ENCODE data around the gene GADD45B. TPM values are rescaled to one million over a fixed set of nuclear protein-coding genes. Genes with fewer than 3 reads are reported as not detected.

Gene GADD45B
- total and polyA plus RNA-seq, 10 of the 15 experiments (the other 5 are each of a cell fraction or from before 2014, with no cell fraction given) = 2.4 to 180 (median 91.1) TPM

- Histone ChIP-seq H3K27ac (ENCODE audit: control insufficient read depth, insufficient read depth) (no peak overlapping the region), H3K4me2 (ENCODE audit: control insufficient read depth, insufficient read depth) (no peak overlapping the region), H3K36me3 (ENCODE audit: control insufficient read depth in 2 of 2, insufficient read depth in 2 of 2, low read length in 1 of 2) (peaks cover 2% of the 10 kb centered on the region in 2 experiments; a peak in 2 of 4 replicates), H3K9ac (ENCODE audit: control insufficient read depth, insufficient read depth, low read length) (no peak overlapping the region), H4K20me1 (ENCODE audit: control insufficient read depth, insufficient read depth) (peaks cover 7% of the 10 kb centered on the region; the same call in 1 of the 2 replicates), H2AFZ (ENCODE audit: control insufficient read depth, low read depth, low read length) (no peak overlapping the region), H3K79me2 (ENCODE audit: control insufficient read depth, insufficient read depth, low read length) (peaks cover 32% of the 10 kb centered on the region), H3K27me3 (replicated peaks in 1 of 2; ENCODE audit: control insufficient read depth in 2 of 2, insufficient read depth in 2 of 2, low read length in 1 of 2) (no peaks in the 10 kb centered on the region), H3K4me3 (no peak overlapping the region), H3K4me1 (ENCODE audit: control insufficient read depth, insufficient read depth, low read length) (peaks cover 8% of the 10 kb centered on the region), H3K9me3 (replicated peaks; ENCODE audit: control insufficient read depth, insufficient read depth, low read length) (peaks cover 3% of the 10 kb centered on the region; the same call in 1 of the 3 replicates)
- ChIA-PET SMC1A (ENCODE audit: uncharacterized antibody, unreplicated experiment) (interaction anchor here (1.5 kb wide), 1 partner anchor 135 kb away, joined by 3 read pairs; no protein-coding TSS in a partner anchor), RAD21 (ENCODE audit: unreplicated experiment) (interaction anchor here (6.5 kb wide), 1 partner anchor 80 kb away, joined by 67 read pairs; no protein-coding TSS in a partner anchor), CTCF (interaction anchor here (0.8 kb wide), 1 partner anchor 37 kb away, joined by 3 read pairs; no protein-coding TSS in a partner anchor), POLR2A (interaction anchor here (6.8 kb wide), 1 partner anchor 129 kb away, joined by 166 read pairs; no protein-coding TSS in a partner anchor)
- BruUV-seq (replicated peaks) = no TSS peak
- FAIRE-seq (no peak), DNase-seq (ENCODE audit: low read depth, low spot score) (no peak), ATAC-seq (no peak)
- WGBS (ENCODE audit: insufficient coverage, insufficient replicate concordance, low lambda C conversion rate, missing lambda C conversion rate) = 85% methylated on average over 16 of the region's 16 CpGs
- TF ChIP-seq POU2F2 (IDR thresholded peaks at IDR 0.05; ENCODE audit: borderline replicate concordance, low read depth, low read length) (0 out of 3 replicates have a peak, but pooled peaks have one; percentile 21), BRCA1 (IDR thresholded peaks at IDR 0.05; ENCODE audit: low read depth, low read length) (no peak), SMARCA5 (IDR thresholded peaks at IDR 0.05) (no peak), RAD51 (IDR thresholded peaks at IDR 0.05) (no peak), POLR2A (IDR thresholded peaks at IDR 0.05; ENCODE audit: low read depth, low read length) (peak; percentile 34; the same call in 1 of the 2 replicates), MLLT1 (IDR thresholded peaks at IDR 0.05) (no peak), ZBTB33 (IDR thresholded peaks at IDR 0.05) (peak; percentile 74; the same call in 1 of the 2 replicates)
- intact Hi-C loops (cut with micrococcal nuclease; ENCODE audit: unreplicated experiment) (no loop called here), in situ Hi-C loops (cut with MboI) (no loop called here)
Observed at GRCh38 chr19:2481466-2481865, 5.5 kb downstream of the GADD45B start.
